Liver (tissue), 3 donors: ENCODE data around the gene ACTN2.

Source experiments
- CTCF ChIP-seq: fragments of 150-350 bp; IDR thresholded peaks from 2 replicates; pipeline ENCODE4 v1.5.1; 2017; ENCODE audit warnings: improper control_type of control experiment, low read depth, low read length; ENCODE audit not compliant: missing input control
- GABPA ChIP-seq, 2 donors: IDR thresholded peaks in 1 of 2; conservative IDR thresholded peaks in 1 of 2; 2 replicates each; pipeline ENCODE4 v1.6.1; 2016; ENCODE audit warnings: antibody characterized with exemption in 2 of 2, mild to moderate bottlenecking in 1 of 2, moderate library complexity in 1 of 2
- MAX ChIP-seq: IDR thresholded peaks from 2 replicates; pipeline ENCODE4 v1.6.1; 2016; ENCODE audit warnings: antibody characterized with exemption
- NR2F2 ChIP-seq: IDR thresholded peaks from 2 replicates; pipeline ENCODE4 v1.6.1; 2016; ENCODE audit warnings: antibody characterized with exemption
- RAD21 ChIP-seq, 2 donors: IDR thresholded peaks; 2 replicates each; pipeline ENCODE4 v1.6.1; 2016; ENCODE audit warnings: antibody characterized with exemption in 2 of 2, mild to moderate bottlenecking in 2 of 2
- REST ChIP-seq: IDR thresholded peaks from 2 replicates; pipeline ENCODE4 v1.6.1; 2016; ENCODE audit warnings: antibody characterized with exemption, mild to moderate bottlenecking
- SP1 ChIP-seq: IDR thresholded peaks from 2 replicates; pipeline ENCODE4 v1.6.1; 2018; ENCODE audit warnings: antibody characterized with exemption, mild to moderate bottlenecking
- TAF1 ChIP-seq: conservative IDR thresholded peaks from 2 replicates; pipeline ENCODE4 v1.6.1; 2016; ENCODE audit warnings: antibody characterized with exemption, mild to moderate bottlenecking
- YY1 ChIP-seq: IDR thresholded peaks from 2 replicates; pipeline ENCODE4 v1.6.1; 2016; ENCODE audit warnings: antibody characterized with exemption, mild to moderate bottlenecking
- TF ChIP-seq, protein P1 (sequence below): IDR thresholded peaks from 2 replicates; pipeline ENCODE4 v1.6.1; 2016; ENCODE audit warnings: antibody characterized with exemption
- donor health status: healthy.
- donor health status: healthy.

- no peak for TF ChIP-seq CTCF
- TF ChIP-seq GABPA (IDR thresholded peaks at IDR 0.05 in 1 of 2, conservative IDR thresholded peaks at IDR 0.05 in 1 of 2), result no peak
- TF ChIP-seq TAF1, result no peak
- TF ChIP-seq, protein P1, sequence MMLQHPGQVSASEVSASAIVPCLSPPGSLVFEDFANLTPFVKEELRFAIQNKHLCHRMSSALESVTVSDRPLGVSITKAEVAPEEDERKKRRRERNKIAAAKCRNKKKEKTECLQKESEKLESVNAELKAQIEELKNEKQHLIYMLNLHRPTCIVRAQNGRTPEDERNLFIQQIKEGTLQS, result no peak
- TF ChIP-seq RAD21 (IDR thresholded peaks at IDR 0.05), result no peak
- TF ChIP-seq YY1, result no peak
- no peak for TF ChIP-seq MAX
- no peak for TF ChIP-seq SP1
- TF ChIP-seq NR2F2, result no peak
- no peak for TF ChIP-seq REST
These were observed 16.6 kb downstream of the ACTN2 start for GRCh38 chr1:236702791-236703394.
